H1 (cell line): ENCODE results near the gene UCN. TPM values are rescaled to one million over a fixed set of nuclear protein-coding genes. Genes with fewer than 3 reads are reported as not detected.

ENCODE experiments used
- BACH1 ChIP-seq: IDR thresholded peaks from 2 replicates; pipeline ENCODE4 v1.6.1; 2012; ENCODE audit warnings: low read length, improper control_type of control experiment
- JUND ChIP-seq: IDR thresholded peaks from 2 replicates; pipeline ENCODE4 v1.6.1; 2011; ENCODE audit warnings: mild to moderate bottlenecking, improper control_type of control experiment, low read length
- PHF8 ChIP-seq: fragments of 200-600 bp; sonication (generic); conservative IDR thresholded peaks from 2 replicates; pipeline ENCODE4 v1.7.1; 2012; ENCODE audit warnings: low read depth, mild to moderate bottlenecking, inconsistent platforms, low read length, moderate library complexity
- RAD21 ChIP-seq, 2 experiments: IDR thresholded peaks in 1 of 2; conservative IDR thresholded peaks in 1 of 2; 2 replicates each; pipeline ENCODE4 v1.6.1; 2011; ENCODE audit warnings: low read depth in 2 of 2, low read length in 2 of 2, improper control_type of control experiment in 1 of 2, inconsistent platforms in 1 of 2, mild to moderate bottlenecking in 1 of 2, moderate library complexity in 1 of 2
- TBP ChIP-seq: IDR thresholded peaks from 2 replicates; pipeline ENCODE4 v1.6.1; 2011; ENCODE audit warnings: low read depth, low read length, improper control_type of control experiment
- TEAD4 ChIP-seq: IDR thresholded peaks from 2 replicates; pipeline ENCODE4 v1.6.1; 2012; ENCODE audit warnings: low read depth, low read length, inconsistent platforms, mixed read lengths
- polyA plus RNA-seq, 7 experiments: library from polyadenylated mRNA; depleted of rRNA in 3 of 7; stranded (reverse) in 5 of 7; unstranded in 2 of 7; fragments of >200 nt in 5 of 7; fragments of 200-250 nt in 2 of 7; gene quantifications; 1 replicate in 5 of 7; 2 replicates in 1 of 7; 4 replicates in 1 of 7; pipeline versions ENCODE4 v1.2.1 to v1.2.3, GENCODE V29; 2011 to 2013; ENCODE audit warnings: missing spikeins in 2 of 7, mixed read lengths in 2 of 7
- total RNA-seq: library from RNA; stranded (reverse); fragmentation: NEBNext Ultra II Directional; extraction: Animal tissue kit (Norgen Biotek cat#: 25700); gene quantifications from 2 replicates; pipeline ENCODE4 v1.2.1, GENCODE V29; 2021
- TF ChIP-seq, protein P1 (sequence below), 3 experiments: IDR thresholded peaks; 1 replicate in 2 of 3; 2 replicates in 1 of 3; pipeline versions ENCODE4 v1.5.1 to v1.6.1; 2011; ENCODE audit warnings: low read length in 3 of 3, mild to moderate bottlenecking in 3 of 3, inconsistent platforms in 2 of 3, low read depth in 1 of 3, moderate library complexity in 1 of 3; ENCODE audit not compliant: insufficient read depth in 1 of 3; ENCODE audit errors: control extremely low read depth in 1 of 3

Gene UCN
- total and polyA plus RNA-seq, 2 of the 8 experiments (the other 6 are each of a cell fraction or from before 2014, with no cell fraction given): 0.35 TPM; not detected in 1

- TF ChIP-seq PHF8: peak; percentile 82
- TF ChIP-seq JUND: no peak
- no peak for TF ChIP-seq BACH1
- TF ChIP-seq, protein P1, sequence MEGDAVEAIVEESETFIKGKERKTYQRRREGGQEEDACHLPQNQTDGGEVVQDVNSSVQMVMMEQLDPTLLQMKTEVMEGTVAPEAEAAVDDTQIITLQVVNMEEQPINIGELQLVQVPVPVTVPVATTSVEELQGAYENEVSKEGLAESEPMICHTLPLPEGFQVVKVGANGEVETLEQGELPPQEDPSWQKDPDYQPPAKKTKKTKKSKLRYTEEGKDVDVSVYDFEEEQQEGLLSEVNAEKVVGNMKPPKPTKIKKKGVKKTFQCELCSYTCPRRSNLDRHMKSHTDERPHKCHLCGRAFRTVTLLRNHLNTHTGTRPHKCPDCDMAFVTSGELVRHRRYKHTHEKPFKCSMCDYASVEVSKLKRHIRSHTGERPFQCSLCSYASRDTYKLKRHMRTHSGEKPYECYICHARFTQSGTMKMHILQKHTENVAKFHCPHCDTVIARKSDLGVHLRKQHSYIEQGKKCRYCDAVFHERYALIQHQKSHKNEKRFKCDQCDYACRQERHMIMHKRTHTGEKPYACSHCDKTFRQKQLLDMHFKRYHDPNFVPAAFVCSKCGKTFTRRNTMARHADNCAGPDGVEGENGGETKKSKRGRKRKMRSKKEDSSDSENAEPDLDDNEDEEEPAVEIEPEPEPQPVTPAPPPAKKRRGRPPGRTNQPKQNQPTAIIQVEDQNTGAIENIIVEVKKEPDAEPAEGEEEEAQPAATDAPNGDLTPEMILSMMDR (IDR thresholded peaks at IDR 0.05; ENCODE audit: control extremely low read depth in 1 of 3, insufficient read depth in 1 of 3, low read depth in 1 of 3, low read length in 3 of 3): no peak
- no peak for TF ChIP-seq TEAD4
- no peak for TF ChIP-seq RAD21 (IDR thresholded peaks at IDR 0.05 in 1 of 2, conservative IDR thresholded peaks at IDR 0.05 in 1 of 2; ENCODE audit: low read depth in 2 of 2, low read length in 2 of 2)
- TF ChIP-seq TBP: peak; percentile 75
Observed at GRCh38 chr2:27356382-27357181, 48.3 kb upstream of the UCN start, which contains the start of gene GTF3C2 (continued).
